Fibroblast of mammary gland (primary cell): ENCODE results near the gene CSRNP2.

ENCODE experiments used
- DNase-seq: peaks from one replicate; pipeline ENCODE4 v3.0.0-alpha.2; 2010; ENCODE audit warnings: low read depth
- H3K4me3 ChIP-seq: 2 replicates; pipeline ENCODE4 v1.5.1; 2011; ENCODE audit warnings: low read depth, mild to moderate bottlenecking, low read length, moderate library complexity; ENCODE audit not compliant: control insufficient read depth
- TF ChIP-seq, protein P1 (sequence below): conservative IDR thresholded peaks from 2 replicates; pipeline ENCODE4 v1.5.1; 2011; ENCODE audit warnings: low read depth, low read length, inconsistent platforms; ENCODE audit not compliant: control insufficient read depth, insufficient read depth

Gene CSRNP2

GRCh38 chr12:51012570-51013236 is 70.7 kb downstream of the CSRNP2 start:
- no peak overlapping the region for H3K4me3 ChIP-seq
- TF ChIP-seq, protein P1, sequence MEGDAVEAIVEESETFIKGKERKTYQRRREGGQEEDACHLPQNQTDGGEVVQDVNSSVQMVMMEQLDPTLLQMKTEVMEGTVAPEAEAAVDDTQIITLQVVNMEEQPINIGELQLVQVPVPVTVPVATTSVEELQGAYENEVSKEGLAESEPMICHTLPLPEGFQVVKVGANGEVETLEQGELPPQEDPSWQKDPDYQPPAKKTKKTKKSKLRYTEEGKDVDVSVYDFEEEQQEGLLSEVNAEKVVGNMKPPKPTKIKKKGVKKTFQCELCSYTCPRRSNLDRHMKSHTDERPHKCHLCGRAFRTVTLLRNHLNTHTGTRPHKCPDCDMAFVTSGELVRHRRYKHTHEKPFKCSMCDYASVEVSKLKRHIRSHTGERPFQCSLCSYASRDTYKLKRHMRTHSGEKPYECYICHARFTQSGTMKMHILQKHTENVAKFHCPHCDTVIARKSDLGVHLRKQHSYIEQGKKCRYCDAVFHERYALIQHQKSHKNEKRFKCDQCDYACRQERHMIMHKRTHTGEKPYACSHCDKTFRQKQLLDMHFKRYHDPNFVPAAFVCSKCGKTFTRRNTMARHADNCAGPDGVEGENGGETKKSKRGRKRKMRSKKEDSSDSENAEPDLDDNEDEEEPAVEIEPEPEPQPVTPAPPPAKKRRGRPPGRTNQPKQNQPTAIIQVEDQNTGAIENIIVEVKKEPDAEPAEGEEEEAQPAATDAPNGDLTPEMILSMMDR = no peak
- no peak for DNase-seq

- no peak for DNase-seq
- TF ChIP-seq, protein P1 = no peak
- no peak overlapping the region for H3K4me3 ChIP-seq
Measured at GRCh38 chr12:51011955-51012354, 71.4 kb downstream of the CSRNP2 start.
